H1 (cell line): Measurements from ENCODE around the gene CTNS.

ENCODE experiments used
- CTCF ChIP-seq, 3 experiments: IDR thresholded peaks; 1 replicate in 2 of 3; 2 replicates in 1 of 3; pipeline versions ENCODE4 v1.5.1 to v1.6.1; 2011; ENCODE audit warnings: low read length in 3 of 3, mild to moderate bottlenecking in 3 of 3, inconsistent platforms in 2 of 3, low read depth in 1 of 3, moderate library complexity in 1 of 3; ENCODE audit not compliant: insufficient read depth in 1 of 3; ENCODE audit errors: control extremely low read depth in 1 of 3
- JUN ChIP-seq: IDR thresholded peaks from 2 replicates; pipeline ENCODE4 v1.6.1; 2011; ENCODE audit warnings: low read depth, mild to moderate bottlenecking, improper control_type of control experiment, low read length
- KDM1A ChIP-seq: fragments of 200-600, 300-600 bp; sonication (generic); IDR thresholded peaks from 2 replicates; pipeline ENCODE4 v1.7.1; 2016; ENCODE audit warnings: mild to moderate bottlenecking, low read length, borderline replicate concordance
- SIRT6 ChIP-seq: IDR thresholded peaks from one replicate; pipeline ENCODE4 v1.7.1; 2012; ENCODE audit warnings: low read length, inconsistent platforms

- TF ChIP-seq CTCF (IDR thresholded peaks at IDR 0.05; ENCODE audit: control extremely low read depth in 1 of 3, insufficient read depth in 1 of 3, low read depth in 1 of 3, low read length in 3 of 3) (no peak), JUN (no peak), SIRT6 (no peak), KDM1A (no peak)
Measured at GRCh38 chr17:3610523-3610922, 26.0 kb upstream of the CTNS start.
